ENCODE measurements around the gene PDX1. TPM values are rescaled to one million over a fixed set of nuclear protein-coding genes. Genes with fewer than 3 reads are reported as not detected.
A peak's percentile ranks its signal among the peaks of the same experiment; 100 is the strongest.

PDX1 gene
- total and polyA plus RNA-seq, 8 donors = 8.0 to 26.1 (median 14.0) TPM

- FAIRE-seq = no peak
- Histone ChIP-seq H3K9me3 (no peaks in the 10 kb centered on the region), H3K27ac (peak overlapping the region; percentile 48 to 68 (median 58)), H3K36me3 (no peaks in the 10 kb centered on the region), H3K4me3 (peak overlapping the region; percentile 1 to 60 (median 30)), H3K4me1 (peaks cover under 1 to 4% (median 2%) of the 10 kb centered on the region in 3 donors), H3K27me3 (peaks cover 0 to 7% (median 0%) of the 10 kb centered on the region in 4 donors)
- intact Hi-C loops (cut with DNase I) = no loop called here
- peak in 1 of 6 donors; percentile 73 for DNase-seq
- 36 to 40% methylated on average over 25 to 38 of the region's 38 CpGs for WGBS, 2 donors
- no peak for ATAC-seq
- TF ChIP-seq CTCF (IDR thresholded peaks at IDR 0.05) = no peak
Observed at GRCh38 chr13:27966641-27967202, 46.9 kb downstream of the PDX1 start.

GRCh38 chr13:27967203-27967735 lies 47.5 kb downstream of the PDX1 start:
- WGBS, 2 donors = 40 to 55% methylated on average over 18 of the region's 18 CpGs
- H3K27ac ChIP-seq = peak overlapping the region; percentile 48 to 68 (median 58)
- no peaks in the 10 kb centered on the region for H3K9me3 ChIP-seq
- no peaks in the 10 kb centered on the region for H3K36me3 ChIP-seq
- FAIRE-seq = no peak
- intact Hi-C loops (cut with DNase I) = no loop called here
- TF ChIP-seq CTCF (IDR thresholded peaks at IDR 0.05) = no peak
- peak in 1 of 4 donors; percentile 11 for ATAC-seq
- DNase-seq = no peak
- peaks cover 0 to 7% (median 0%) of the 10 kb centered on the region in 4 donors for H3K27me3 ChIP-seq
- peak overlapping the region; percentile 1 to 60 (median 48) for H3K4me3 ChIP-seq
- H3K4me1 ChIP-seq = peaks cover 0 to 4% (median 0%) of the 10 kb centered on the region in 3 donors

GRCh38 chr13:27967736-27968315 lies 48.0 kb downstream of the PDX1 start:
- Histone ChIP-seq H3K36me3 (no peaks in the 10 kb centered on the region), H3K4me3 (peak overlapping the region; percentile 31 to 60 (median 48)), H3K27ac (peak overlapping the region; percentile 7 to 68 (median 58)), H3K4me1 (peaks cover 0 to 4% (median 0%) of the 10 kb centered on the region in 3 donors), H3K27me3 (peaks cover 0 to 7% (median 0%) of the 10 kb centered on the region in 4 donors), H3K9me3 (no peaks in the 10 kb centered on the region)
- intact Hi-C loops (cut with DNase I) = no loop called here
- ATAC-seq = peak in 3 of 4 donors; percentile 15 to 27 (median 18)
- TF ChIP-seq CTCF (IDR thresholded peaks at IDR 0.05) = no peak
- 8 to 14% methylated on average over 31 to 33 of the region's 33 CpGs for WGBS, 2 donors
- FAIRE-seq = no peak
- DNase-seq = peak in 2 of 6 donors; percentile 26 to 70

GRCh38 chr13:27968316-27969081 lies 48.7 kb downstream of the PDX1 start:
- peak; percentile 49 to 72 (median 61) for ATAC-seq
- H3K27ac ChIP-seq = peak overlapping the region; percentile 7 to 68 (median 58)
- intact Hi-C loops (cut with DNase I) = no loop called here
- no peak for FAIRE-seq
- H3K4me1 ChIP-seq = peaks cover 0 to 4% (median 0%) of the 10 kb centered on the region in 3 donors
- H3K4me3 ChIP-seq = peak overlapping the region; percentile 31 to 60 (median 48)
- H3K9me3 ChIP-seq = no peaks in the 10 kb centered on the region
- DNase-seq = peak in 5 of 6 donors; percentile 20 to 78 (median 45)
- 1% methylated on average over 49 to 86 of the region's 86 CpGs for WGBS, 2 donors
- TF ChIP-seq CTCF (IDR thresholded peaks at IDR 0.05) = no peak
- H3K36me3 ChIP-seq = no peaks in the 10 kb centered on the region
- peaks cover 0 to 7% (median 0%) of the 10 kb centered on the region in 4 donors for H3K27me3 ChIP-seq
